GM23338 (cell line): ENCODE measurements around the gene SPINK5. TPM values are rescaled to one million over a fixed set of nuclear protein-coding genes. Genes with fewer than 3 reads are reported as not detected.
A peak's percentile ranks its signal among the peaks of the same experiment; 100 is the strongest.

Experiments used
- ATAC-seq: fragments of 200-7000 bp; cut with Tn5 transposase; 3 replicates; pipeline ENCODE4 v1.9.1; 2020
- DNase-seq: peaks from one replicate; pipeline ENCODE4 v3.0.0-alpha.2; 2015; ENCODE audit warnings: low spot score
- H2AFZ ChIP-seq: fragments of 200-600 bp; sonication (generic); 2 replicates; pipeline ENCODE4 v1.8.0; 2016; ENCODE audit warnings: antibody characterized with exemption, mild to moderate bottlenecking, moderate library complexity
- H3F3A ChIP-seq: fragments of 200-600 bp; sonication (generic); replicated peaks from 2 replicates; pipeline ENCODE4 v1.8.0; 2017; ENCODE audit warnings: antibody characterized with exemption, mixed run types, low read depth
- H3K27ac ChIP-seq: fragments of 200-600 bp; sonication (generic); 2 replicates; pipeline ENCODE4 v1.6.1; 2016; ENCODE audit warnings: low read depth
- H3K27me3 ChIP-seq: fragments of 200-600 bp; sonication (generic); 2 replicates; pipeline ENCODE4 v1.8.0; 2016; ENCODE audit warnings: mild to moderate bottlenecking, mixed run types, moderate library complexity; ENCODE audit not compliant: insufficient read depth
- H3K36me3 ChIP-seq: fragments of 200-600 bp; sonication (generic); 2 replicates; pipeline ENCODE4 v1.8.0; 2016; ENCODE audit warnings: mild to moderate bottlenecking; ENCODE audit not compliant: insufficient read depth
- H3K4me1 ChIP-seq: fragments of 200-600 bp; sonication (generic); 2 replicates; pipeline ENCODE4 v1.8.0; 2016; ENCODE audit warnings: mild to moderate bottlenecking, moderate library complexity; ENCODE audit not compliant: insufficient read depth
- H3K4me2 ChIP-seq: fragments of 200-600 bp; sonication (generic); 2 replicates; pipeline ENCODE4 v1.7.1; 2017; ENCODE audit warnings: mixed run types
- H3K4me3 ChIP-seq: fragments of 200-600 bp; sonication (generic); 2 replicates; pipeline ENCODE4 v1.6.1; 2016; ENCODE audit warnings: mixed run types
- H3K79me2 ChIP-seq: fragments of 200-600 bp; sonication (generic); replicated peaks from 2 replicates; pipeline ENCODE4 v1.8.0; 2017; ENCODE audit warnings: mild to moderate bottlenecking; ENCODE audit not compliant: insufficient read depth
- H3K9me2 ChIP-seq: fragments of 200-600 bp; sonication (generic); 2 replicates; pipeline ENCODE4 v1.8.0; 2017; ENCODE audit not compliant: insufficient read depth
- H4K20me1 ChIP-seq: fragments of 200-600 bp; sonication (generic); replicated peaks from 2 replicates; pipeline ENCODE4 v1.8.0; 2017; ENCODE audit warnings: mild to moderate bottlenecking; ENCODE audit not compliant: insufficient read depth
- H3K27ac Mint-ChIP-seq: 2 replicates; pipeline ENCODE4 v1.8.0; 2020; ENCODE audit warnings: inconsistent platforms, mild to moderate bottlenecking, moderate library complexity, mixed read lengths
- H3K27me3 Mint-ChIP-seq: 3 replicates; pipeline ENCODE4 v1.8.0; 2022; ENCODE audit warnings: low read depth, mild to moderate bottlenecking, moderate library complexity, mixed read lengths, inconsistent platforms; ENCODE audit not compliant: insufficient read depth, poor library complexity
- H3K36me3 Mint-ChIP-seq: 3 replicates; pipeline ENCODE4 v1.8.0; 2021; ENCODE audit warnings: low read depth, mild to moderate bottlenecking, inconsistent platforms, moderate library complexity, mixed read lengths
- H3K4me1 Mint-ChIP-seq: 3 replicates; pipeline ENCODE4 v1.8.0; 2020; ENCODE audit warnings: mild to moderate bottlenecking, inconsistent platforms, mixed read lengths
- H3K4me3 Mint-ChIP-seq: 3 replicates; pipeline ENCODE4 v1.8.0; 2021; ENCODE audit warnings: moderate library complexity, mild to moderate bottlenecking, inconsistent platforms, mixed read lengths
- H3K9me3 Mint-ChIP-seq: 3 replicates; pipeline ENCODE4 v1.8.0; 2020; ENCODE audit warnings: moderate library complexity, mild to moderate bottlenecking, inconsistent platforms, mixed read lengths
- NANOG ChIP-seq: IDR thresholded peaks from 2 replicates; pipeline ENCODE4 v1.6.1; 2016; ENCODE audit warnings: antibody characterized with exemption, borderline replicate concordance
- ZNF114 ChIP-seq: fragments of 250-450 bp; sonication (Bioruptor Pico); IDR thresholded peaks from 2 replicates; pipeline ENCODE4 v1.5.0; 2020; ENCODE audit warnings: mild to moderate bottlenecking, moderate library complexity
- ZNF331 ChIP-seq: fragments of 250-450 bp; sonication (Bioruptor Pico); IDR thresholded peaks from 2 replicates; pipeline ENCODE4 v1.5.0; 2020; ENCODE audit warnings: low read depth, mild to moderate bottlenecking, moderate library complexity
- ZNF462 ChIP-seq: fragments of 250-450 bp; sonication (Bioruptor Pico); IDR thresholded peaks from 2 replicates; pipeline ENCODE4 v1.5.0; 2020; ENCODE audit warnings: mild to moderate bottlenecking, moderate library complexity
- polyA plus RNA-seq: library from polyadenylated mRNA; unstranded; fragments of >200 nt; fragmentation: Nextera tagmentation; extraction: Ambion mirVana; gene quantifications from 2 replicates; pipeline ENCODE4 v1.2.1, GENCODE V29; 2016
- total RNA-seq: library from RNA; depleted of rRNA; stranded (reverse); fragments of >200 nt; shearing (Covaris generic); gene quantifications from 2 replicates; pipeline ENCODE4 v1.2.3, GENCODE V29; 2014
- TF ChIP-seq, protein P1 (sequence below), 2 experiments: fragments of 200-600 bp in 1 of 2; sonication (generic) in 1 of 2; conservative IDR thresholded peaks; 2 replicates each; pipeline versions ENCODE4 v1.5.1 to v1.6.1; 2016 to 2017; ENCODE audit warnings: antibody characterized with exemption in 2 of 2, low read depth in 2 of 2, mild to moderate bottlenecking in 2 of 2, moderate library complexity in 1 of 2

The SPINK5 gene
- total and polyA plus RNA-seq, 2 experiments from 2014 or later = 4.5 to 8.8 TPM

GRCh38 chr5:148083203-148083602 lies 19.4 kb downstream of the SPINK5 start (continued):
- TF ChIP-seq ZNF462 (CRISPR knock-in tag) (no peak), ZNF114 (no peak)
- TF ChIP-seq, protein P1, sequence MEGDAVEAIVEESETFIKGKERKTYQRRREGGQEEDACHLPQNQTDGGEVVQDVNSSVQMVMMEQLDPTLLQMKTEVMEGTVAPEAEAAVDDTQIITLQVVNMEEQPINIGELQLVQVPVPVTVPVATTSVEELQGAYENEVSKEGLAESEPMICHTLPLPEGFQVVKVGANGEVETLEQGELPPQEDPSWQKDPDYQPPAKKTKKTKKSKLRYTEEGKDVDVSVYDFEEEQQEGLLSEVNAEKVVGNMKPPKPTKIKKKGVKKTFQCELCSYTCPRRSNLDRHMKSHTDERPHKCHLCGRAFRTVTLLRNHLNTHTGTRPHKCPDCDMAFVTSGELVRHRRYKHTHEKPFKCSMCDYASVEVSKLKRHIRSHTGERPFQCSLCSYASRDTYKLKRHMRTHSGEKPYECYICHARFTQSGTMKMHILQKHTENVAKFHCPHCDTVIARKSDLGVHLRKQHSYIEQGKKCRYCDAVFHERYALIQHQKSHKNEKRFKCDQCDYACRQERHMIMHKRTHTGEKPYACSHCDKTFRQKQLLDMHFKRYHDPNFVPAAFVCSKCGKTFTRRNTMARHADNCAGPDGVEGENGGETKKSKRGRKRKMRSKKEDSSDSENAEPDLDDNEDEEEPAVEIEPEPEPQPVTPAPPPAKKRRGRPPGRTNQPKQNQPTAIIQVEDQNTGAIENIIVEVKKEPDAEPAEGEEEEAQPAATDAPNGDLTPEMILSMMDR (conservative IDR thresholded peaks at IDR 0.05; ENCODE audit: low read depth in 2 of 2) = no peak

GRCh38 chr5:148084269-148084668 lies 20.5 kb downstream of the SPINK5 start:
- H3K4me3 Mint-ChIP-seq = no peak overlapping the region
- H3K27me3 Mint-ChIP-seq = peaks cover 3% of the 10 kb centered on the region
- H3K9me2 ChIP-seq = no peaks in the 10 kb centered on the region
- no peaks in the 10 kb centered on the region for H4K20me1 ChIP-seq
- H3K27ac Mint-ChIP-seq = peak overlapping the region; percentile 78
- no peaks in the 10 kb centered on the region for H3K79me2 ChIP-seq
- peaks cover 5% of the 10 kb centered on the region; the same call in 1 of the 3 replicates for H3K4me1 Mint-ChIP-seq
- no peak overlapping the region for H2AFZ ChIP-seq
- H3K27me3 ChIP-seq = no peaks in the 10 kb centered on the region
- no peaks in the 10 kb centered on the region for H3K36me3 ChIP-seq
- no peaks in the 10 kb centered on the region for H3F3A ChIP-seq
- no peak overlapping the region for H3K4me3 ChIP-seq
- no peaks in the 10 kb centered on the region for H3K4me1 ChIP-seq
- H3K36me3 Mint-ChIP-seq = no peaks in the 10 kb centered on the region
- no peak overlapping the region for H3K4me2 ChIP-seq
- no peak overlapping the region for H3K27ac ChIP-seq
- ATAC-seq (peak; percentile 91), DNase-seq (peak; percentile 59)
- no peaks in the 10 kb centered on the region for H3K9me3 Mint-ChIP-seq
- TF ChIP-seq NANOG = no peak
- TF ChIP-seq ZNF331 (CRISPR knock-in tag) = no peak
- TF ChIP-seq ZNF114 = no peak
- TF ChIP-seq, protein P1 (conservative IDR thresholded peaks at IDR 0.05; ENCODE audit: low read depth in 2 of 2) = no peak
